Stimulated activated CD4-positive, alpha-beta T cell treated with anti-CD3 and anti-CD28 coated beads, Interleukin-15, amount 100 ng/mL, for 1 hour (primary cell): ENCODE measurements around the gene ZPBP2.
"Not testable (repeated sequence)": the region's sequence is repeated elsewhere in the genome, so short reads cannot be mapped to it uniquely, and the experiment has no call there.

Experiments
- DNase-seq, 2 donors: peaks; one replicate each; pipeline ENCODE4 v3.0.0-alpha.2; 2020; ENCODE audit warnings: low read depth in 1 of 2, low spot score in 1 of 2

The ZPBP2 gene

GRCh38 chr17:39867880-39868553, at the start of gene ZPBP2:
Gene ZPBP2, plus strand, starts transcription at chr17:39868202. Its CDS starts 153 bp downstream, at chr17:39868355.
- peak; percentile 17 to 52 for DNase-seq

DNA sequence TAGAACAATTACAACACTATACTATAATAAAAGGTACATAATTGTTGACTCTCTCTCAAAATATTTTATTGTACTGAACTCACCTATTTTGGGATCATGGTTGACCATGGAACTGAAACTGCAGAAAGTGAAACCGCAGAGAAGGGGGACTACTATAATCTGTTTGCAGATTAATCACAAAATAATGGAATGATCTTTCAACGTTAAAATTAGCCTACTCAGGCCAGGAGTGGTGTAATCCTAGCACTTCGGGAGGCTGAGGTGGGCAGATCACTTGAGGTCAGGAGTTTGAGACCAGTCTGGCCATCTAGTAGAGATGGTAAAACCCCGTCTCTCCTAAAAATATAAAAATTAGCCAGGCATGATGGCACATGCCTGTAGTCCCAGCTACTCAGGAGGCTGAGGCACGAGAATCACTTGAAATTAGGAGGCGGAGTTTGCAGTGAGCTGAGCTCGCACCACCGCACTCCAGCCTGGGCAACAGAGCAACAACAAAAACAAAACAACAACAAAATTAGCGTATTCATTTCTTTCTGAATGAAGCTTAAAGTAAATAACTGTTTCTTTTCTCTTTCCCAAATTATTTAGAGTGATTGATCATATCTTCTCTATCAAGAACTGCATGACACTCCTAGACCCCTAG, 49.5 kb upstream of the ZPBP2 start:
- DNase-seq: no peak

DNA sequence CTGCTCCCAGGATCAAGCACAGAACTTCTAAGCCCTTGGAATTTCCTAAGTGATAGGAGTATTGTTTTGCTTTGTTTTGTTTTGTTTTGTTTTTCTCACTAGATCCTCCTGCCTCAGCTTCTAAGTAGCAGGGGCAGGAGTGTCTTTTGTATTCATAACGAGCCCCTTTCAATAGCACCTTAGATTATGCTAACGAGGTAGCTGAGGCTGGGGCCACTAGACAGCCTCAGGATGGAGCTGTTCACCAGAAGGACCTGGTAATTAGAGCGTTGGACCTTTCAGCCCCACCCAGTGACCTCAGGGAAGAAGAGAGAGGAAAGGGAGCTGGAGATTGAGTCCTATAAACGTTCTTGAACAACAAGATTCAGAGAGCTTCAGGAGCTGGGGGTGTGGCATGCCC, 47.5 kb upstream of the ZPBP2 start:
- no peak for DNase-seq

GRCh38 chr17:39820987-39821386, 47.0 kb upstream of the ZPBP2 start:
- DNase-seq: no peak

DNA sequence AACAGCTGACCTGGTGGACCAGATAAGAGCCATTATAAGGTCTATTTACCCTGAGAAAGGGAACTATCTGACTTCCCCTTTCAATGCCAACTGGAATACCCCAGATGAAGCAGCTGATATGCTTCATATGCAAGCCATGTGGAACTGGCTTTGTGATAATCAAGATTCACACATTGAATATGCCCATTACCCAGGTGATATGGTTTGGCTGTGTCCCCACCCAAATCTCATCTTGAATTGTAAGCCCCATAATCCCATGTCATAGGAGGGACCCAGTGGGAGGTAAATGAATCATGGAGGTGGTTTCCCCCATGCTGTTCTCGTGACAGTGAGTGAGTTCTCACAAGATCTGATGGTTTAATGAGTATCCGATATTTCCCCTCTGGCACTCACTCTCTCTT, 46.0 kb upstream of the ZPBP2 start:
- no peak for DNase-seq

DNA sequence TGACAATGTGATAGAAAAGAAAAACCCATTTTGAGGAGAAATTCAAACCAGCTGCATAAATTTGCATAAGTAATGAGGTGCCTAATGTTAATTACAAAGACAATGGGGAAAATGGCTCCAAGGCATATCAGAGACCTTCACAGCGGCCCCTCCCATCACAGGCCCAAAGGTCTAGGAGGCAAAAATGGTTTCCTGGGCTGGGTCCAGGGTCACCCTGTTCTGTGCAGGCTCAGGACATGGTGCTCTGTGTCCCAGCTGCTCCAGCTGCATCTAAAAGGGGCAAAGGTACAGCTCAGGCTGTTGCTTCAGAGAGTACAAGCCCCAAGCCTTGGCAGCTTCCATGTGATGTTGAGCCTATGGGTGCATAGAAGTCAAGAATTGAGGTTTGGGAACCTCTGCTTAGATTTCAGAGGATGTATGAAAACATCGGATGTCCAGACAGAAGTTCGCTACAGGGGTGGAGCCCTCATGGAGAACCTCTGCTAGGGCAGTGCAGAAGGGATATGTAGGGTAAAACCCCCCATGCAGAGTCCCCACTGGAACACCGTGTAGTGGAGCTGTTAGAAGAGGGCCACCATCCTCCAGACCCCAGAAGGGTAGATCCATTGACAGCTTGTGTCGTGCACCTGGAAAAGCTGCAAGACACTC, 44.5 kb upstream of the ZPBP2 start:
- DNase-seq: no peak

DNA sequence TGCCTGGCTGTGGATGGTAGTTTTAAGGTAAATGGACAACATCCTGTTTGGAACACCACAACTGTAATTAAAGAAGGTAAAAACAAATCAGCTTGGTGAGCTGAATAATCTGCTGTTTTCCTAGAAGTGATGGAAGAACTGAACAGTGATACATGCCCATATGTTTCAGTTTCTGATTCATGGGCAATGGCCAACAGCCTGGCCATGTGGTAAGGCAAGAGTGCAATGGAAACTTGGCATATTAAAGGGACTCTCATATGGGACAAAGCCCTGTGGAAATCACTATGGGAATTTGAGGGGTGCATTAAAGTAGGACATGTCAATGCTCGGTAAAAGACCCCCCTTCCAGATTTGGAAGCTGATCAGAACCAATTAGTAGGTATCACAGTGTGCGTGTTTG, 41.7 kb upstream of the ZPBP2 start:
- no peak for DNase-seq

DNA sequence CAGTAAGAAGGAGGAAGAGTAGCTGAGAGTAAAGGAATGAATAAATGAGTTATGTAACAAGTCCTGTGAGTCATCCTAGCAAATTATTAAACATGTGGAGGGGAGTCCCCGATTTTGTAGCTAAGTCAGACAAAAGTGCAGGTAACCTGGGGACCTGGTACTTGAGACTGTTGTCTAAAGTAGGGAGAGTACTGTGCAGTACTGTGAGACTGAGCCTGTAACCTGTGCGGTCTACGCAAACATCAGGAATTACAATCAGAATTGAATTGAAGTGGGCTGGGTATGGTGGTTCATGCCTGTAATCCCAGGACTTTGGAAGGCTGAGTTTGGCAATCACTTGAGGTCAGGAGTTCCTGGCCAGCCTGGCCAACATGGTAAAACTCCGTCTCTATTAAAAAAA, 39.6 kb upstream of the ZPBP2 start:
- no peak for DNase-seq

GRCh38 chr17:39831588-39831987, 36.4 kb upstream of the ZPBP2 start:
- no peak for DNase-seq

DNA sequence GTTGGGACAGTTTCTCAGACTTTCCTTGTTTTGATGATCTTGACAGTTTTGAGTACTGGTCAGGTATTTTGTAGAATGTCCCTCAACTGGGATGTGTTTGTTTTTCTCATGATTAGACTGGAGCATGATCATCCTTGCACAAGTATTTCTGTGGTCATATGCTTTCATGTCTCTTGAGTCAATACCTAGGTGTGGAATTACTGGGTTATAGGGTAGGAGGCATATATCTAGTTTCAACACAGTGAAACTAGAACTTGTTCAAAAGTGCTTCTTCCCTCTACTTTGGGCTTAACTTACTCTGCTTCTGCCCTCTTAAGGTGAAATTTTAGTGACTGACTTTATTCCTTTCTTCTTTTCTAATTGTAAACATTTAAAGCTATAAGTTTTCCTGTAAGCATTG, 34.0 kb upstream of the ZPBP2 start:
- no peak for DNase-seq

GRCh38 chr17:39835038-39835786, 32.8 kb upstream of the ZPBP2 start:
- no peak for DNase-seq

GRCh38 chr17:39836117-39836516, 31.9 kb upstream of the ZPBP2 start:
- no peak for DNase-seq

GRCh38 chr17:39838057-39838456, 29.9 kb upstream of the ZPBP2 start:
- DNase-seq: no peak

- DNase-seq: no peak
Measured at GRCh38 chr17:39838784-39839183, 29.2 kb upstream of the ZPBP2 start.

DNA sequence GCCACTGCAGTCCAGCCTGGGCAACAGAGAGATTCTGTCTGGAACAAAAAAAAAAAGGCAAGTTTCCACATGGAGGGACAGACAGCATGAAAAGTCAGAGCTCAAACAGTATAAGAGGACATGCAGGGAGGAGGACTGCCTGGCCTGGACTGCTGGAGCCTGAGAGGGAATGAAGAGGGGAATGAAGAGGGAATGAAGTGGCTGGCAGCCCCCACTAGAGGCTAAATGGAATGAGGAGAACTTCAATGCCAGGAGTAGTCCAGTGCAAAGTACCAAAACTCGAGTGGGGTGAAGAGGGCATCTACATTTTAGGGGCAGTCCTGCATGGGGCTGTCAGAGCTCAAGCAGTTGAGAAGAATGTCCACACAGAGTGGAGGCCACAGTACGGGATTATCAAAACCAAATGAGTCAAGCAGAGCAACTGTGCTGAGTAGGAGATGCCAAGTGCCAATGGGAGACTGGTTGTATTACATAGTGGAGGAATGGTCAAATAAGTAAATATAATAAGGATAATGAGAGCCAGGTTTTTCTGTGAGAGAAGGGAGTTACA, 26.8 kb upstream of the ZPBP2 start:
- no peak for DNase-seq

GRCh38 chr17:39845052-39845846, 22.8 kb upstream of the ZPBP2 start:
- DNase-seq: no peak

DNA sequence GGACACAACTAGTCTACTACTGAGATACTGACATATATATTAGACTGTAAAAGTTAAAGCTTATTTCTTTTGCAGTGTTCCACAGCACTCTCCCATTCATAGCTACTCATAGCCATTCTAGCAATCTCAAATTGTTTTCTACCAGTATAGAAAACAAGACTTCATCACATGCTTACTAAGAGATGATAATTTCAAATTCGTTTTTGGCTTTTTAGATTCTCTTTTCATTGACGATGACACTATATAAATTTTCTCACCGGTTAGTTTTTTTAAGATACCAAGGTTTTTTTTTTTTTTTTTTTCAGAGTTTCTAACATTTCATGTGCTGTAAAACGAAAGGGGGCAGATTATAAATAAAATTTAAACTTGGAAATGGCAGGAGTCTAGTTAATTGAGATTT, 21.8 kb upstream of the ZPBP2 start:
- DNase-seq: no peak

DNA sequence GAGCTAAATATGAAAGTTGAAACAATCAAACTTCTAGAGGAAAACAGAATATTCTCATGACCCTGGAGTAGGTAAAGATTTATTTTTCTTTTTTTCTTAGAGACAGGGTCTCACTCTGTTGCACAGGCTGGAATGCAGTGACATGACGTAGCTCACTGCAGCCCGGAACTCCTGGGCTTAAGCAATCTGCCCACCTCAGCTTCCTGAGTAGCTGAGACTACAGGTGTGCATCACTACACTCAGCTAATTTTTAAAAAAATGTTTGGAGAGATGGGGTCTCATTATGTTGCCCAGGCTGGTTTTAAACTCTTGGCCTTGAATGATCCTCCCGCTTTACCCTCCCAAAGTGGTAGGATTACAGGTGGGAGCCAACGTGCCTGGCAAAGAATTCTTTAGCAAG, 19.4 kb upstream of the ZPBP2 start:
- no peak for DNase-seq

DNA sequence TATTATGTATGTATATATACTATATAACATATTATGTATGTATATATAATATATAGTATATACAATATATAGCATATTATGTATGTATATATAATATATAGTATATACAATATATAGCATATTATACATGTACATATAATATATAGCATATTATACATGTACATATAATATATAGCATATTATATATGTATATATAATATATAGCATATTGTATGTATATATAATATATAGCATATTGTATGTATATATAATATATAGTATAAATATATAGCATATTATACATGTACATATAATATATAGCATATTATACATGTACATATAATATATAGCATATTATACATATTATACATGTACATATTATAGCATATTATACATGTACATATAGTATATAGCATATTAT, 17.8 kb upstream of the ZPBP2 start:
- DNase-seq: not testable (repeated sequence)

DNA sequence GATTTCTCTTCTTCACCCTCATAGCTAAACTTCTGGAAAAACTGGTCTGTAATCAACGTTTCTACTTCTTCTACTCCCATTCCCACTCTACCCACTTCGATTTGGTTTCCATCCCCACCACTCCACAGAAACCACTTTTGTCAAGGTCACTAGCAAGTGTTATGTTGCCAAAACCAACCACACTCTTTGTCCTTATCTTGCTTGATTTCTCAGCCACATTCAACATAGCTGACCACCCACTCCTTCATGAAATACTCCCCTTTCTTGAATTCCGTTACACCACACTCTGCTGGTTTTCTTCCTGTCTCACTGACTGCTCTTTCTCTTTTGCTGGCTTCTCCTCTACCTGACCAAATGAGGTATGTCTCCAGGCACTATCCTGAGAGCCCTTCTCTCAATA, 15.8 kb upstream of the ZPBP2 start:
- DNase-seq: no peak

DNA sequence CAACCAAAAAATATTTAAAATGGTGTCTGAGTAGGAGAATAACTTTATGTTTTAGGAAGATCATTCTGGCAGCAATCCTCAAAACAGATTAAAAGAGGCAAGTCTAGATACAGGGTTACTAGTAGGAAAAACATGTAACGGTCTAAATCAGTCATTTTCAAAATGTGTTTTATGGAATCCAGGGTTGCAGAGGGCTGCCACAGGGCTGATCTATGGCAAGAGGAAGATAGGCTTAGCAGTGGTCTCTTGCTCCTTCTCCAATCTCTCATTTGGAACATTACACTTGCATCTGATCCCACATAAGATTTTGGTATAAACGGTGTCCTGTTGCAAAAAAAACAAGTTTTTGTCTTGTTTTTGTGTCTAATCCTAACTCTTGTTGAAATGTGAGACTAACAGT, 13.1 kb upstream of the ZPBP2 start:
- DNase-seq: no peak
